ENCODE data around the gene PAK2.

PAK2 gene

DNA sequence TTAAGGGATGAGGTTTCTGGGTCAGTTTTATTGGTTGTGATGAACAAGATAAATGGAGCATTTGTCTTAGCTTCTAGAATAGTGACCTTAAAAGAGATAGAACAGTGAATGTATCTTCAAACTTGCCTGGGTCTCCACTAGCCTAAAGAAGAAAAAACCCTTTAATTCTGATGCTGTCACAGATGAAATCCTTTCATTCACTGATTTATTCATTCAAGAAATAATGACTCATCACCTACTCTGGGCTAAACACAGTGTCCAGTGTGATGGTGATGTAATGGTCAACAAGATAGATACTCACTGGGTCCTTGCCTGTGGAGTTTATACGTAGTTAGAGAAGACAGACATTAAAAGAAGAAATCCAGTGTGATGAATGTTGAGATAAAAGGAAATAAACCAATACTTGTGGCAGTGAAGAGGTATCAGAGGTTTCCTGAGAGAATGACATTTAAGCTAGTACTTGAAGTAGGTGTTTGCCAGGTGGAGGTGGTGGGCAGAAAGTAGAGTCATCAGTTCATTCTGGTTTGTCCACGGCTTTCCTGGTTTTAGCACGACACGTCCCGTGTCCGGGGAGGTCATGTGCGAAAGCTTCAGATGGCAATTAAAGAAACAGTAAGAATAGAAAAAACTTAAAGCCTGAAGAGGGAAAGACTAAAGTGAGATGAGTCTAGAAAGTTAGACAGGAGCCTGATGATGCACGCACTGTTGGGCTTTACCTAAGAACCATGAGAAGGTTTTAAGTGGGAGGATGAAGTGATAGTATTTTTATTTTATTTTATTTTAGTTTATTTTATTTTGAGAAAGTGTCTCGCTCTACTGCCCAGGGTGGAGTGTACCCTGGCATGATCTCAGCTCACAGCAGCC, 18.5 kb downstream of the PAK2 start:
- Histone ChIP-seq H3K36me3 (ENCODE audit: control insufficient read depth, insufficient read depth, low read length) (peaks cover 2% of the 10 kb centered on the region), H3K4me3 (replicated peaks; ENCODE audit: low read depth, low read length) (no peak overlapping the region), H3K27me3 (replicated peaks; ENCODE audit: control insufficient read depth, insufficient read depth, low read length) (no peaks in the 10 kb centered on the region)
- DNase-seq (ENCODE audit: extremely low read depth, insufficient read length): no peak
- TF ChIP-seq, protein P1, sequence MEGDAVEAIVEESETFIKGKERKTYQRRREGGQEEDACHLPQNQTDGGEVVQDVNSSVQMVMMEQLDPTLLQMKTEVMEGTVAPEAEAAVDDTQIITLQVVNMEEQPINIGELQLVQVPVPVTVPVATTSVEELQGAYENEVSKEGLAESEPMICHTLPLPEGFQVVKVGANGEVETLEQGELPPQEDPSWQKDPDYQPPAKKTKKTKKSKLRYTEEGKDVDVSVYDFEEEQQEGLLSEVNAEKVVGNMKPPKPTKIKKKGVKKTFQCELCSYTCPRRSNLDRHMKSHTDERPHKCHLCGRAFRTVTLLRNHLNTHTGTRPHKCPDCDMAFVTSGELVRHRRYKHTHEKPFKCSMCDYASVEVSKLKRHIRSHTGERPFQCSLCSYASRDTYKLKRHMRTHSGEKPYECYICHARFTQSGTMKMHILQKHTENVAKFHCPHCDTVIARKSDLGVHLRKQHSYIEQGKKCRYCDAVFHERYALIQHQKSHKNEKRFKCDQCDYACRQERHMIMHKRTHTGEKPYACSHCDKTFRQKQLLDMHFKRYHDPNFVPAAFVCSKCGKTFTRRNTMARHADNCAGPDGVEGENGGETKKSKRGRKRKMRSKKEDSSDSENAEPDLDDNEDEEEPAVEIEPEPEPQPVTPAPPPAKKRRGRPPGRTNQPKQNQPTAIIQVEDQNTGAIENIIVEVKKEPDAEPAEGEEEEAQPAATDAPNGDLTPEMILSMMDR (IDR thresholded peaks at IDR 0.05; ENCODE audit: insufficient read depth, low read length, poor library complexity, severe bottlenecking): no peak

DNA sequence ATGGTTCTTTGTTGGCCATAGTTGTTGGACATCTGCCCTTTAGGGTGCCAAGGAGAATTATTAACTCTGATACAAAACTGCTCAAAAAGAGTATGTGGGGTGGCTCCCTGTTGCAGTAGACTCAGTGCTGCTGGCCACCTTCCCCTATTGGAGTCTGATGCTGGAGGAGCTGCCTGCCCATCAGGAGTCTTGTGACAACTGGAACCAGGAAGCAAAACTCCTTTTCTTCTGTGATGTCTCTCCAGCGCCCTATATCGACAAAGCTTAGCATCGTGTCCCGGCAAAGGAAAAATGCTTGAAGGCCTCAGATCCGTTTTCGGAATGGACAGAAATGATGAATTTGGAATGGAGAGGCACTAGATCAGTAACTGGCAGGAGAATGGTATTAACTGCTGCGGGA, 23.5 kb downstream of the PAK2 start:
- Histone ChIP-seq H3K36me3 (ENCODE audit: control insufficient read depth, insufficient read depth, low read length) (no peaks in the 10 kb centered on the region; the same call in 1 of the 2 replicates), H3K4me3 (replicated peaks; ENCODE audit: low read depth, low read length) (no peak overlapping the region), H3K27me3 (replicated peaks; ENCODE audit: control insufficient read depth, insufficient read depth, low read length) (no peaks in the 10 kb centered on the region)
- TF ChIP-seq, protein P1 (IDR thresholded peaks at IDR 0.05; ENCODE audit: insufficient read depth, low read length, poor library complexity, severe bottlenecking): no peak
- DNase-seq (ENCODE audit: extremely low read depth, insufficient read length): no peak

DNA sequence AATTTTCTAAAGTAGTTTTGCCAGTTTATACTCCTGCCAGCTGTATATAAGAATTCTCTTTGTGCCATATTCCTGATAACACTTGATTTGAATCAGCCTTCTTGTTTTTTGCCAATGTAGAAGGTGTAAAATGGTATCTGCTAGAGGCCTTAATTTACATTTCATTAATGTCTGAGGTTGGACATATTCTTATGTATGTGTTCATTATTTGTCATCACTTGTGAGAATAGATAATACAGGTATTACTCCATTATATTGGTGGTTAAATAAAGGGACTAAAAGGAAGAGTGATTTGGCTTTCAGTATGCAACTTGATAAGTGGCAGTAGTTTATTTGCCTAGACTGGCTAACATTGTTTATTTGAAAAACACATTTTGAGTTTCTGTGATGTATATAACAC, 25.8 kb downstream of the PAK2 start:
- TF ChIP-seq, protein P1 (IDR thresholded peaks at IDR 0.05; ENCODE audit: insufficient read depth, low read length, poor library complexity, severe bottlenecking): no peak
- Histone ChIP-seq H3K36me3 (ENCODE audit: control insufficient read depth, insufficient read depth, low read length) (no peaks in the 10 kb centered on the region; the same call in 1 of the 2 replicates), H3K27me3 (replicated peaks; ENCODE audit: control insufficient read depth, insufficient read depth, low read length) (no peaks in the 10 kb centered on the region), H3K4me3 (replicated peaks; ENCODE audit: low read depth, low read length) (no peak overlapping the region)
- DNase-seq (ENCODE audit: extremely low read depth, insufficient read length): no peak

DNA sequence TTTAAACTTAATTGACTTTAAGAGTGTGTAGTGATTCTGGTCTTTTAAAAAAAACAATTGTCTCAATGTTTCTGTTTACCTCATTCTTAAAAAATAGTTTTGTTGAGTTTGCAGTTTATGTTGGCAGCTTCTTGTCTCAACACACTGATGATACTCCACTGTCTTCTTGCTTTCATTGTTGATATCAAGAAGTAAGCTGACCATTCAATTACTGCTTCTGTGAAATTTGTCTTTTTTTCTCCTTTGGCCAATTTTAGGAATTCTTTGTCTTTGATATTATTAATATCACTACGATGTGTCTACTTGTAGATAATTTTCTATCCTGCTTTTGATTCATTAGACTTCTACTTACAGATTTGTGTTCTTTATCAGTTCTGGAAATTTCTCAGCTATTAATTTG, 31.4 kb downstream of the PAK2 start:
- no peak overlapping the region for H3K4me3 ChIP-seq (replicated peaks; ENCODE audit: low read depth, low read length)
- DNase-seq (ENCODE audit: extremely low read depth, insufficient read length): no peak
- no peaks in the 10 kb centered on the region for H3K27me3 ChIP-seq (replicated peaks; ENCODE audit: control insufficient read depth, insufficient read depth, low read length)
- H3K36me3 ChIP-seq (ENCODE audit: control insufficient read depth, insufficient read depth, low read length): no peaks in the 10 kb centered on the region; the same call in 1 of the 2 replicates
- TF ChIP-seq, protein P1 (IDR thresholded peaks at IDR 0.05; ENCODE audit: insufficient read depth, low read length, poor library complexity, severe bottlenecking): no peak

DNA sequence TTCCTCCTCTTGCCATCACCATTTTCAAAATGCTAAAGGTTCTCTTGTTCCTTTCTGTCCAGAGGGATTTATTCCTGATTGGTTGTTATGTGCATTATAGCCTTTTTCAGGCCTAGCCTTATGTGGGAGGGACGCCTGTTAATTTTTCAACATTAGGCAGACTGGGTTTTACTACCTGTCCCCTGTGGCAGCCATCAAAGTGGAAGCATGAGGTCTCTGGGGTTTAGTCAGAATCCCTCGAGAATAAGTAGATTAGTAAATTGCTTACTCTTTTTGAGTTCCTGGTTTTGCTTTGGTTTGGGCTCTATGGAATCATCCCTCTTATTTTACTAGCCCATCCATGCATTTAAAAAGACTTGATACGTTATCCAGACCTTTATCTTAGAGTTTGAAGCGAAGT, 32.4 kb downstream of the PAK2 start:
- H3K4me3 ChIP-seq (replicated peaks; ENCODE audit: low read depth, low read length): no peak overlapping the region
- no peak for DNase-seq (ENCODE audit: extremely low read depth, insufficient read length)
- TF ChIP-seq, protein P1 (IDR thresholded peaks at IDR 0.05; ENCODE audit: insufficient read depth, low read length, poor library complexity, severe bottlenecking): no peak
- H3K36me3 ChIP-seq (ENCODE audit: control insufficient read depth, insufficient read depth, low read length): no peaks in the 10 kb centered on the region; the same call in 1 of the 2 replicates
- H3K27me3 ChIP-seq (replicated peaks; ENCODE audit: control insufficient read depth, insufficient read depth, low read length): no peaks in the 10 kb centered on the region

Data from GM06990 (cell line).